NCI-H82 treated with DMSO at 0.1 percent for 48 hours (cell line): Measurements from ENCODE around the gene CDX2.

Experiments used
- DNase-seq: peaks from one replicate; lab custom pipeline; 2025; ENCODE audit not compliant: unreplicated experiment; lab: John Stamatoyannopoulos, UW

The CDX2 gene

DNA sequence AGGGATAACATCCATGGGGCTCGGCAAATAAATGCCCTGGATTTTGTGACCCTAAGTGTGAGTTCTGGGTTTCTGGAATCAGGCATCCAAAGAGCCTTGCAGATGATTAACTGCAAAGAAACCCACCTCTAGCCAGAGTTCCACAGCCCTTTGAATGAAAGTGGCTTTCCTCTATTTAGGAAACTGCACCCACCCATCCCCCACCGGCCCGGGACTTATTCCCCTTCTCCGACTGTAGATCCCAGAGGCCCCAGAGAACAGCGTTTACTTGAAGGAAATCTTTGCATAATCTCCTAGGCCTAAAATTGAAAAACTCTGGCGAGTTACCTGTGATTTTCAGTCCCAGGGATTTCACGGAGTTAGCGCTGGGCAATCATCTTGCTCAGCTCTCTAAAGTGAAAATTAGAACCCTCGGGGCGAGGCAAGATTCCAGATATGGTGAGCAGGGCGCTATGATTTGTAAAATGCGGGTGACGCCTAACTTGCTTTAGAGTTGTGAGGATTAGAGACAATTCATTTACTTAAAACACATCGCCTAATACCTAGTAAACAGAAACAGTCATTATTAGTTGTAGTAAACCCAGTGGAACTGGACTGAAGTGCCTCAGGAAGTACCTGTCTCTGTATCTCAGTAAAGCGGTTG lies 10.0 kb upstream of the CDX2 start:
- DNase-seq = no peak

DNA sequence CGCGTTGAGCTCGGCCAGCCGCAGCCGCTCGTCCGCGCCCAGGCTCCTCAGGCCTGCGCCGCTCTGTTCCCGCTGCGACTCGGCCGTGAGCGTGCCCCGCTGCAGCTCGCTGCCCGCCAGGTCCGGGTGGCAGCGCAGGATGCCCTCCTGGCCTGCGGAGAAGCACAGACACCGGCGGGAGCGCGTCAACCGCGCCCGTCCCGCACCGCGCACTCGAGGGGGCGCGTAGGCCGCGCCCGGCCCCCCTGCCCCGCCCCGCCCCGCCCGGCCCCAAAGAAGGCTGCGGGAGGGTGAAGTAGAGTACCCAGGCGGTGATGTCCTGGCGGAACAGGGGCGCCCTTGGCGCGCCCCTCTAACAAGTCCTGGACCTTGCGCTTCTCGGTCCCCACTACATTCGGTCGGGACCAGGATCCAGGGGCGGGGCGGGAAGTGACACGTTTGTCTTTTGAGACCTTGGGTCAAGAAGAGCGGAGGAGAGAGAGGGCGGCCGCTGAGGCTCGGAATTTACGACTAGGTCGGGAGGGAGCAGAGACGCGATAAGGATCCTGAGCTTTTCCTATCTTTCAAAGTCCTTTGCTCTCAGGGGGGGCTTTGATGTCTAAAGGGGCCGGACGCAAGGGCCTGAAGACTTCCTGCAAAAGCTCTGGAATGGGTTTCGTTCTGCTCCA lies 9.3 kb upstream of the CDX2 start:
- DNase-seq = no peak

DNA sequence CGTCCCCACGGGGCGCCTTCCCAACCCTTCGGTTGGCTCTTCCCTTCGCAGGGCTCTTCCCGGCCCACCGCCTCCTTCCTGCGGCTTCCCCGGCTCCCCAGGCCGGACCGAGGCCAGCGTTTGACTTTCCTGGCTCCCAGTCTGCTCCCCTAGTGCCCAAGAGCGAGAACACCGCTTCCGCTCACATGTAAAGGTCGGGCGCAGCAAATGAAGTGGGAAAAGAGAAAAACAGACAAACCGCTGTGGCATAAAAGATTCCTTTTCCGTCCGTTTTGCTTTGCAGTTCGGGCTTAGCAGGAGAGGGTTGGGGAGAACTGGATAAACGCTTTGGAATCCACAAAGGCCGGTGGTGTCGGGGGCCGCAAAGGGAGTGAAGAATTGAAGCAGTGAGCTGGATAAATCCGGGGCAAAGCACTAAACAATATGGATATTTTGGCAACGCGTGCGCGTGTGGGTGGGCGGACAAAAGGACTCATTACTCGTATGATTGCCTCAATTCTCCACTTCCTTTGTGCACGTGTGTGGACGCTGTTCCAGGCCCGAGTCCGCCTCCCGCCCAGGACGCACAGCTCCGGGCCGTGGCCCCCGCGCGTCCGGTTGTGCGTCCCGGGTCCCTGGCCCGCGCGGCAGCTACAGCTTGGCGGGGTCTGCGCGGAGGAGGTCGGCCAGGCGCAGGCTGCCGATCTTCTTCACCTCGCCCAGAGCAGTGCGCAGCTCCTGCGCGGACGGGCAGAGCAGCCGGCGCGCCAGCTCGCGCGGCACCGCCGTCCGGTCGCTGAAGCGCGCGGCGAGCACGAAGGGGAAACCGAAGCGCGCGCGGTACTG lies 8.6 kb upstream of the CDX2 start:
- no peak for DNase-seq

DNA sequence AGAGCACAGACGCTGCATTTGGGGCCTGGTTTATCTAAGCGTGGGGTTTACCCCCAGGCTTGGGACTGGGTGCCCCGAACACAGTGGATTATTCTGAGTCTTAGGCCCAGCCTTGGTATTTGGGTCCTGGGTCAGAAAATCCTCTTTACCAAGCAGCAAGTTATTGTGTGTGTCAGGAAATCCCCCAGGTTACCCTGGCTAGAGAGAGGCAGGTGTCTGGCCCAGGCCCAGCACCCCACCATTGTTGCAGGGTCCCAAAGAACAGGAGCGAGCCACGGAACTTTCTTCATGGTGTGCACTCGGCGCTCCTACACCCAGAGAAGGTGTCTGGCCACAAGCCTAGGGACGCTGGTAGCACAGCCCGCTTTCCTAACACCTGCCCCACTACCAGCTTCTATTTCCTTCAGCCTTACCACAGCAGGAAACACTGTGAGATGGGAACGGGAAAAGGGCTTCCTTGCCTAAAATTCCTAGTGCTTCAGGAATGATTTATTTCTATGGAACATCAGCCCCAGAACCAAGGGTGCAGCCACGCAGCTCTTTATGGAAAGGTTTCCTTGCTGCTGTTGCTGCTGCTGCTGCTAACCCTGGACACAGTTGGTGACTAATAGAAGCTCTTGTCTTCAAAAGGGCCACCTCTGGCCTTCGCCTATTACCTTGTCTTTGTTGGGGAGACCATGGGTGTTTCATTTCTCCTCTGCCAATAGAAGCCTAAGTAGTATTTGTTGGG lies 7.4 kb upstream of the CDX2 start:
- DNase-seq = no peak

DNA sequence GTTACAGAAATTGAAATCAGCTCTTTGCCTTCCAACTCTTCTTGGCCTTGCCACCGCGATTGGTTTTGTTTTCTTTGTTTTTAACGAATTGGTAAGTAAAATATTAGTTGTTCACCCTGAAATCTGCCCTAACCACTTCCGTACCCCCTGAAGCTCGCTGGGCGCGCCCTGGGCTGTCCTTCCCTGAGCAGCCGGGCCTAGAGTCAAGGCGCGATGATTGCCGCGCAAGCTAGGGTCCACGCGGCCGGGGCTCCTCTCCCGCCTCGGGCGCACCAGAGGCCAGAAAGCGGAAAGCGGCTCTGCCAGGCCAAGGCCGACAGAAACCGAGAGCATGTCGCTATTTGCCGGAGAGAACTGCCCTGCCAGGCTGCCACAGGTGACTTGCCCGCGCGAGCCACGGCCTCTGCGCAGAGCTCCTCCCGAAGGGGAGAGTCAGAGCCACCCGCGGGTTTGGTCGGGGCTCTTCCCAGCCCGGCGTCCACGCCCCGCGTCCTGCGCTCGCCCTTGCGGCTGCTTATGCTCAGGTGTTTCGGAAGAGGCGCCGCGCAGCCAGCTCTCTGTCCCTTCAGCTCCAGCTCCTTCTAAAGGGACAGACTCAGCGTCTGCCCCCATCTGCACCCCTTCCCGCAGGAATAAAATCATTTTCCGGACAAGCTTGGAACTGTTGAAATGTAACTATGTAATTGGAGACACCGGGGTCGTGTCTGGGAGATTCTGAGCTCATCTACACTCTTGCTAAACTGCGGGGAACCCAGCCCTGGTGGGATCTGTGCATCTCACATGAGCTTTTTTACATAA lies 6.6 kb upstream of the CDX2 start:
- DNase-seq = no peak

DNA sequence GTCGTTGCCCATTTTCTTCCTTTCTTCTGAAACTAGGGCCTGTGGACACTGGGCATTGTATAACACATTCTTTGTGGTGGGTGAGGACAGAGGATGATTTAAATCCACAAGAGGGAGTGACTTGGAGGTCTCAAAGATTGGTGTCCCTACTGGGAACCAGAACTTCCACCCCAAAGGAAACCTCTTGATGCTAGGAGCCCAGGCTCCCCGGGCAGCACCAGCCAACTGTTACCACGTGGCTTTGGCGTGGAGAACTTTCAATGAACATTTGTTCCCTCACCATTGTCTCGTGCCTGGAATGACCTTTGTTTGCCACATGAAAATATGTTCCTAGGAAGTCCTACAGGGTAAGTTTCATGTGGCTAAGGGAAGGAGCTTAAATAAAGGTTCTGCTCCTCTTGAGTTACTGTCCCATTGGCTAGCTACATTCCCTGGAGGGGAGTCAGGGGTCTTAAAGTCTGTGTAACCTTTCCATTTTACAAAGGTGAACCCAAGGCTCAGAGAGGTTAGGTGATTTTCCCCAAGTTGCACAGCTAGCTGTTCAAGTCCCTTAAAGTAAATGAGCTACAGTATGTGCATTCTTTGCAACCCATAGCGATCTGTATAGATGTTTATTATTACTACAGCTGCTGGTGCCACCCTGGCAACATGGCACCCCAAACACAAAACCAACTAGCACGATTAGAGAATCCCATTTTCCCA lies 5.0 kb upstream of the CDX2 start:
- DNase-seq = no peak

DNA sequence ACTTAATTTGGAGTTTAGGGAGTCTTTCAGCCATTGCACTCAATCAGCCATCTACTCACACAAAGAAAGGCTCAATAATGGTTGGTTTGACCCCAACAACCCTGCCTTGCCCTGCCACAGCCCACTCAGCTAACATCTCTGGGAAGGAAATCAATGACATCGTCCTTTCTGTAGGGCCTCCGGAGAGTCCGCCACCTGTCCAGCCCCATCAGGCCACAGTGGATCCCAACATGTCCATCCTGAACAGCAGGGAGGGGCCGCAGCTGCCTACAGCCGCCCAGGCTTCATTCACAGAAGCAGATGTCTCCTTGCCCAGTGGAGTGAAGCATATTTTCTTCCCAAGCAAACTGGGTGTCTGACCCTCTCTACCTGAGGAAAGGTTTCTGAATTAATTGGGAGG lies 4.2 kb upstream of the CDX2 start:
- DNase-seq = no peak

DNA sequence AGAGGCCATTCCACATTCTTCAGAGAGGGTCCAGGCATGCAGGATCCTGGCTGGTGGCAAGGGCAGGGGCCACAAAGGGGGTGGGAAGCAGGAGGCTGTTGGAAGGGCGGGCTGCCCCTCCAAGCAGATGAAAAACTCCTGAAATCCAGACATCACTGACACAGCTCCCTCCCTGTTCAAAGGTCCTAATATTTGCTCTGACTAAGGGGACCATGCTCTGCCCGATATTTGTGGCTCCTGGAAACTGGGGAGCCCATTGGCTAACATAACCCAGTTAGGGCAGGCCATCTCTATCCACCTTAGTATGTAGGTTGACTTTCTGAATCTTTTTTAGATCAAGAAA lies 3.3 kb upstream of the CDX2 start:
- no peak for DNase-seq

DNA sequence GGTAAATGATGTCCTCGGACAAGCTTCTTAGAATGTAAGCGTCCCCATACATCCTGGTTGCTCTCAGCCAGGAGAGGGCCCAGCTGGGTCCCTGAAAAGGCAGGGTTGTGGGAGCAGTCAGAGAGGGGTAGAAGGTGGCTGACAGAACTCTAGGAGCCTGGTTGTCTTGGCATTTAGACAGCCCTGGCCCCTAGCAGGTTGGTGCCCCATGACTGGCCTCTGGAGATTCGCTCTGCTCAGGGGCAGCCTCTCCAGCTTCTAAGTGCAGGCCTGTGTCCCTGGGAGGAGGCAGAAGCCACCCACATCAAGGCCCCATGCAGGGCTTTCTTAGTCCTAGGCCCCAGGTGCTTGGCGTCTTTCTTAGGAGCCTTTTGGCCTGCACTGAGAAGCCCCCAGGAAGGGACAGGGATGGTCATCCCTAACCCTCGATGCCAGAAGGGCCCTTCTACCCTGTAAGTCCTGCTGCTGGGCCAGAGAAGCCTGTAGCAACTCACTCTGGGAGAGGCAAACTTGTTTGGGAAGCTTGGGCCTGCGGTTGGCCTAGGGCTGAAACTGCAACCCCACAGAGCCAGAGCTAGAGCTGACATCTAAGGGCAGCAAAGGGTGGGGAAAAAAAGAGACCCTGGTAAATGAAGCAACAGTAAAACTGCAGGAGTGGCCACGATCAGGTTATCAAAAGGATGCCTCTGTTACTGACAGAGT lies 2.8 kb upstream of the CDX2 start:
- DNase-seq = no peak

DNA sequence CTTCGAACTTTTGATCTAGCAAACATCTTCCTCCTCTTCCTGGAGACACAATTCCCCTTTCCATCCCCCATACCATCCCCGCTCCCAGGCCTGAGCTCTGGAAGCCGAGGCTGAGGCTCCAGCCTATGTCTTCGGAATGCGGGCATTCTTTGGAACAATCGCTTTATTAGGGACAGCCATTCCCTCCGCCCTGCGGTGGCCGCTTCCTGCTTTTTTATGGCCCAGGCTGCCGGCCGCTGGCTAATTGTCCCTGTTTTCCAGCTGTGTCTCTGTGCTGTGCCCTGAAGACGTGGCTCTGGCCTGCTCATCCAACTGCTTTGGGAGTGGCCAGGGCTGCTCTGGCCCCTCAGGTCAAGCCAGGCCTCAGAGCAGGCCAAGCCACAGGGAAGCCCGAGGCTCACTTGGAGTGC lies 2.1 kb upstream of the CDX2 start:
- no peak for DNase-seq

DNA sequence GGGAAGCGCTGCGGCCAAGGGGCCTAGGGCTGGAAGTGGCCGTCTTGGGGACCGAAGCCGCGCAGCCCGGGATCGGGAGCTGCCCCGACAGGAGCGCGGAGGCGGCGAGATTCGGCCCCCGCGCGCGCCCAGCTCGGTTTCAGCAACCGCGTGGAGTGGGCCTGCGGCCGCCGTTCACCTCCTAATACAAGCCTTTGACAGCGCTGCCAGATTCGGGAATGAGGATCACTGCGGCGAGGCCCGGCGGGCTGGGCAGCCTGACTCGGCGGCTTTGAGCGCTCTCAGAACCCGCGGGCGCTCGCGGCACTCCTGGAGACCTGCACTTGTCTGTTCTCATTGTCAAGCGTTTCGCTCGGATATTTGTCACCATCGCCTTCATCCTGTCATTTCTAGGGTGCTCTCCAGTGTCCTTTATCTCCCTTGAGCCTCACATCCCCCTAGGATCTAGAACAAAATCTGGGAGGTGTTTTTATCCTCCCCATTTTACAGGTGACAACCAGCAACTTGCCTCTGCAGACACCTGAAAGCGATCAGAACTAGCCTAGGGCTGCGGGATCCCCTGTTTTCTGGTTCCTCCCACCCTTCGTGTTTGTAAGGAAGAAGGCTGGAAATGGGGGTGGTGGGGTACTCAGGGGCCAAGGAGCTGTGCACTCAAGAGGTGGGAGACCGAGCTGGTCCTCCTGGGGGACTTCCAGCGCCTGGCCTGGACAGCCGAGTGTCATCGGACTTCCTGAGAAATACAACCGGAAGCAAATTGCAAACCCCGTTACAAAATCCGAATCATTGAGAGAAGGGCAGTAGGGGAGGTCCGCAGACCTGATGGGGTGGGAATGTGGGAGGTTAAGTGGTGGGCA lies 1.5 kb upstream of the CDX2 start:
- no peak for DNase-seq

DNA sequence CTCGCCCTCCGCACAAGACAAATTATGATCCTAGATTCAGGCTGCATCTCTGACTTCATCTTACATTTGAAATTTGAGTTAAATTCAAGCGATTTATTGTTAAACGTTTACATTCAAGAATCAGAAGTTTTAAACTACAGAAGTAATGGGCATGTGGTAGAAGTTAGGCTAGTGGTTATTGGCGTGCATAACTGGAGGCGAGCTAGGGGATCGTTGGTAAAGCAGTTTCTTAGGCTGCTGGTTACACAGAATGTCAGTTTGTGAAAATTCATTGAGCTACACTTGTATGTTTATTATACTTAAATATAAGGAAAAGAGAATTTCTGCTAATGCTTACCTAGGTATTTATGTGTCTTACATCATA lies 733 bp upstream of the CDX2 start:
- DNase-seq = no peak

DNA sequence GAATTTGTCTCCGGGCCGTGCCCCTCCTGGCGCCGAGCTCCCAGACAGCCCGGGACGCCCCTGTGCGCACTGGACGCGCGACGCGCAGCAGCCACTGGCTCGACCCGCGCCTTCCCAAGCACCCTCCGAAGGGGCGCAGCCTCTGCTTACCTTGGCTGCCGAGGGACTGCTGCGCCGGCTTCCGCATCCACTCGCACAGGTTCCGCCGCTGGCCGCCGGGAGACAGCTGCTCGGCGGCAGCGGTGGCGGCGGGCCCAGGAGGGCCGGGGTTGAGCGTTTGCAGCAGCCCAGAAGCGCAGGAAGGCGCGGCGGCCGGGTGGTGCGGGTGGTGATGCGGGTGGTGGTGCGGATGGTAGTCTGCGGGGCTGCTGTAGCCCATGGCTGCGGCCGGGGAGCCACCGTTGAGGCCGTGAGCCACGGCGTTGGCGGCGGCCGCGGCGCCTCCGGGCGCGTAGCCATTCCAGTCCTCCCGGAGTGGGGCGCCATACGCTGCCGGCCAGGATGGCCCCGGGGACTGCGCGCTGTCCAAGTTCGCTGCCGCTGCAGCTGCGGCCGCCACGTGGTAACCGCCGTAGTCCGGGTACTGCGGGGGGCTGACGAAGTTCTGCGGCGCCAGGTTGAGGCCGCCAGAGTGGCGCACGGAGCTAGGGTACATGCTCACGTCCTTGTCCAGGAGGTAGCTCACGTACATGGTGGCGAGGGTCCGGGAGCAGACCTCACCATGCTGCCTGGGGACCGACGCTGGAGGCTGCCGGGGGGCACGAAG lies 616 bp downstream of the CDX2 start:
- DNase-seq = no peak

DNA sequence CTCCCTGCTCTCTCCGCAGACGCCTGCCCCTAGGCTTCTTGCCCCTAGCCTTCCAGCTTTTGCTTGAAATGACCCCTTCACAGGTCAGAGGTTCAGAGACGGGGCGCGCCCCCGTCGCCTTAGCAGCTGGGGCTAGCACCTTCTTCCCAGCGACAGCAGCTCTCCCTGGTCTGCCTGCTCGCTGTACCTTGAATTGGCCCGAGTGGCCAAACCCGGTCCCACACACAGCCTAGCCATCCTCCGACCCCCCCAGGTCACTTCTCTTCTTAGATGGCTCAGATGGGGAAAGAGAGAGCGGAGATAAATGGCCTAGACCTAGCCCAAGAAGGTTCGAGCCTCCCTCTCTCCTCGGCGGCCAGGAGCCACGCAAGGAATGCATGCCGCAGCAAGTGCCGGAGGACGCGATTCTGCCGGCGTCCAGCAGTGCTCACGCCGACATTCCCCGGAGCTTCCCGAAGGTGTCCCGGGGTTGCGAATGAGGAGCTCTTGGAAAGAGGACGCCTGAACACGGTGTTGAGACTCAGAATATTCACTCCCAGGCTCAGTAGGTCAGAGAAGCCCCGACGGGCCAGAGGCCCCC lies 1.3 kb downstream of the CDX2 start:
- no peak for DNase-seq

DNA sequence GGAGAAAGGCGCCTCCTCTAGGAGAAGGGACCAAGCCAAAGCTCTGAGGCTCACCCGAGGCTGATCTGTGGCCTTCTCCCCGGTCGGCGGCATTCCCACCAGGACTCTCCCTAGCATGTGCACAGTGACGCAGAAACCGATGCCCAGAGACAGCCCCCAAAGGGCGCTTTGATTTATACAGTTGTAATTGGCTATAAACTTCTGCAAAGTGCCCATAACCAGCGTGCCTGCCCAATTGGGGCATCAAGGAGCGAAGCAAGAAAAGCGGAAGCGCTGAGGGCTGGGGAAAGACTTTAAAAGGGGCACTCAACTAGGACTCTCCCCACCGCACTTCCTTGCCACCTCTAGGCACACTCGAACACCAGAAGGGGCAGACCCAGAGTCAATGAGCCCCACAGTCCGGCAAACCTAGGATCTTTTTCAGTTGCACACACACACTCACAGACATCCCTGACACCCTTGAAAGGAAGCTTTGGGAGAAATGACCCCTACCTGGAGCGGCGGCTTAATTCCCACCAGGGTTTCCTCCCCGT lies 1.8 kb downstream of the CDX2 start:
- no peak for DNase-seq

DNA sequence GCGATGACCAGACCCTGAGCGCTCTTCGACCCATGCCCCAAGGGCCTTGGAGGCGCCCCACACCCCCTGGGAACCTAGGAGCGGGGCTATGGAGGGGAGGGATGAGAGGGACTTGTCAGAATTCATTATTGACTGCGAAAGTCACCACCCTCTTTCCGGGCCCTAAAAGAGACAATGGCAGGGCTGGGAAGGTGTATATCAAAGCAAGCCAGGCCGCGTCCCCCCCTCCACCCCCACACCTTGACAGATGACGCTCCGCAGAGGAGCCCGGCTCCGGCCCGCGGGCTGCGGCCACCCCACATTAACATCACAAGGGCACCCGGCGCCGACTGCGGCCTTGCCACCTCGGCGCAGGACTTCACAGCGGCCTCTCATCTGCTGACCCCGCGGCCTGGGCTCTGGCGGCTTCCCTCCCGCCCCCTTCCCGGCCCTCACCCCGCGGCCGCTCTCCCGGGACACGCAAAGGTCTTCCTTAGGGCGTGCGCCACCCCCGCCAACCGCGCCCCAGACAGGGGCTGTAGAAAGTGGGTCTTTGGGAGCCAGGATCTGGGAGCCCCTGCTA lies 2.4 kb downstream of the CDX2 start:
- DNase-seq = no peak
